ENCODE data around the gene CCDC188. TPM values are rescaled to one million over a fixed set of nuclear protein-coding genes. Genes with fewer than 3 reads are reported as not detected.

The CCDC188 gene
- total RNA-seq, 2 experiments from 2014 or later: not detected

GRCh38 chr22:20173772-20174171 lies 22.9 kb upstream of the CCDC188 start:
- POLR2A ChIA-PET: no interaction called here
- Histone ChIP-seq H3K9me3 (ENCODE audit: low read length) (no peaks in the 10 kb centered on the region), H3K4me2 (ENCODE audit: low read length) (no peak overlapping the region), H3K9me2 (ENCODE audit: insufficient read depth, low read length) (no peaks in the 10 kb centered on the region), H3K79me2 (ENCODE audit: insufficient read depth, low read depth, low read length) (no peaks in the 10 kb centered on the region), H3K4me1 (ENCODE audit: insufficient read depth, low read length, poor library complexity, severe bottlenecking) (no peaks in the 10 kb centered on the region), H2AFZ (ENCODE audit: low read length) (no peak overlapping the region), H3K27ac (ENCODE audit: low read depth, low read length, poor library complexity, severe bottlenecking) (no peak overlapping the region), H3K4me3 (ENCODE audit: low read depth, low read length, poor library complexity, severe bottlenecking) (no peak overlapping the region), H3K36me3 (ENCODE audit: insufficient read depth, low read length) (no peaks in the 10 kb centered on the region), H4K20me1 (ENCODE audit: insufficient read depth, low read length) (no peaks in the 10 kb centered on the region)
- no peak for DNase-seq (ENCODE audit: low spot score)
- BruUV-seq (replicated peaks): no TSS peak
- TF ChIP-seq CTCF (conservative IDR thresholded peaks at IDR 0.05; ENCODE audit: low read length) (no peak), EZH2phosphoT487 (IDR thresholded peaks at IDR 0.05; ENCODE audit: borderline replicate concordance, low read depth, low read length) (no peak)
- intact Hi-C loops (cut with micrococcal nuclease; ENCODE audit: unreplicated experiment): no loop called here
- CTCF ChIA-PET (ENCODE audit: unreplicated experiment): no interaction called here

DNA sequence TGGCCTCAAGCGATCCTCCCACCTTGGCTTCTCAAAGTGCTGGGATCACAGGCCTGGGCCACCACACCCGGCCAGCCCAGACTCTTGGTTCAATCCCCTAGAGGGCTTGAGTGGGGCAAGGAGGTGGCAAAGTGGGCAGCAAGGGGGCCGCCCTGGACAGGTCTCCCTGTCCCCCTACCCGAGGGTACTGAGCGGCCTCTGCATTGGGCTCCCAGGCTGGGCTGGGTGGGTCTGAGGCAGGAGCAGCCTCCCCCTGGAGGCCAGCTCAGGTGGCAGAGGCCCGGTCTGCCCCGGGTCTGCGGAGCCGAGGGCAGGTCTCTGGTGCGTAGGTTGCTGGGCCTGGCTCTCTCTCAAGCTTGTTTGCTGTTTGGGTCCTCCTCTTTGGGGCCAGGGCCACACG lies 22.4 kb upstream of the CCDC188 start:
- Histone ChIP-seq H2AFZ (ENCODE audit: low read length) (no peak overlapping the region), H3K9me3 (ENCODE audit: low read length) (no peaks in the 10 kb centered on the region), H4K20me1 (ENCODE audit: insufficient read depth, low read length) (no peaks in the 10 kb centered on the region), H3K9me2 (ENCODE audit: insufficient read depth, low read length) (no peaks in the 10 kb centered on the region), H3K36me3 (ENCODE audit: insufficient read depth, low read length) (no peaks in the 10 kb centered on the region), H3K4me2 (ENCODE audit: low read length) (no peak overlapping the region), H3K27ac (ENCODE audit: low read depth, low read length, poor library complexity, severe bottlenecking) (no peak overlapping the region), H3K79me2 (ENCODE audit: insufficient read depth, low read depth, low read length) (no peaks in the 10 kb centered on the region), H3K4me1 (ENCODE audit: insufficient read depth, low read length, poor library complexity, severe bottlenecking) (no peaks in the 10 kb centered on the region), H3K4me3 (ENCODE audit: low read depth, low read length, poor library complexity, severe bottlenecking) (no peak overlapping the region)
- TF ChIP-seq EZH2phosphoT487 (IDR thresholded peaks at IDR 0.05; ENCODE audit: borderline replicate concordance, low read depth, low read length) (no peak), CTCF (conservative IDR thresholded peaks at IDR 0.05; ENCODE audit: low read length) (no peak)
- no TSS peak for BruUV-seq (replicated peaks)
- ChIA-PET POLR2A (no interaction called here), CTCF (ENCODE audit: unreplicated experiment) (no interaction called here)
- intact Hi-C loops (cut with micrococcal nuclease; ENCODE audit: unreplicated experiment): no loop called here
- no peak for DNase-seq (ENCODE audit: low spot score)

DNA sequence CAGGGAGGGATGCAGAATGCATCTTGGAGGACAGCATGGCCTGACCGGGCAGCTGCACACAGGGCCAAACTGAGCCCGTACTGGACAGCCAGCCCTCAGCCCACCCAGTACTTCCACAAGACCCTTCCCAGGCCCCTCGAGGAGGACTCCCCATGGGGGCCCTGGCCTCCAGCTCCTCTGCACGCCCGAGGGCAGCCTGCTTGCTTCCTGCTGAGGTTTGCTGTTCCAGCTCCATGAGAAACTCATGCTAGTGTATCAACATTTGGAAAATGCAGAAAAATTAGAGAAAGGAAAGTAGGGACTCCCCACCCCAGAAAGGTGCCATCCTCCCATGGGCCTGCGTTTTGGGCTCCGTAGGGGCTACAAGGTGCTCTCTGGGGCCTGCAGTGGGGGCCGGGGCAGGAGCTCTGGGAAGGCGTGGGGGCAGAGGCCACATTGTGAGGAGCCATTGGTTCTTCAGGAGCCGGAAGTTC lies 21.3 kb upstream of the CCDC188 start:
- TF ChIP-seq CTCF (conservative IDR thresholded peaks at IDR 0.05; ENCODE audit: low read length): no peak
- TF ChIP-seq EZH2phosphoT487 (IDR thresholded peaks at IDR 0.05; ENCODE audit: borderline replicate concordance, low read depth, low read length): no peak
- Histone ChIP-seq H2AFZ (ENCODE audit: low read length) (no peak overlapping the region), H3K36me3 (ENCODE audit: insufficient read depth, low read length) (no peaks in the 10 kb centered on the region), H3K4me2 (ENCODE audit: low read length) (no peak overlapping the region), H3K79me2 (ENCODE audit: insufficient read depth, low read depth, low read length) (no peaks in the 10 kb centered on the region), H4K20me1 (ENCODE audit: insufficient read depth, low read length) (no peaks in the 10 kb centered on the region), H3K4me1 (ENCODE audit: insufficient read depth, low read length, poor library complexity, severe bottlenecking) (no peaks in the 10 kb centered on the region), H3K27ac (ENCODE audit: low read depth, low read length, poor library complexity, severe bottlenecking) (no peak overlapping the region), H3K9me2 (ENCODE audit: insufficient read depth, low read length) (no peaks in the 10 kb centered on the region), H3K4me3 (ENCODE audit: low read depth, low read length, poor library complexity, severe bottlenecking) (no peak overlapping the region), H3K9me3 (ENCODE audit: low read length) (no peaks in the 10 kb centered on the region)
- DNase-seq (ENCODE audit: low spot score): no peak
- POLR2A ChIA-PET: no interaction called here
- no TSS peak for BruUV-seq (replicated peaks)
- CTCF ChIA-PET (ENCODE audit: unreplicated experiment): interaction anchor here (0.6 kb wide), 1 partner anchor 128 kb away, joined by 3 read pairs; no protein-coding TSS in a partner anchor
- intact Hi-C loops (cut with micrococcal nuclease; ENCODE audit: unreplicated experiment): no loop called here

Data from OCI-LY7 (cell line).